ENCODE data around the gene SYNE3. TPM values are rescaled to one million over a fixed set of nuclear protein-coding genes. Genes with fewer than 3 reads are reported as not detected.

SYNE3 gene
- total RNA-seq, 2 donors from 2014 or later, result 78.9 to 79.1 TPM

DNA sequence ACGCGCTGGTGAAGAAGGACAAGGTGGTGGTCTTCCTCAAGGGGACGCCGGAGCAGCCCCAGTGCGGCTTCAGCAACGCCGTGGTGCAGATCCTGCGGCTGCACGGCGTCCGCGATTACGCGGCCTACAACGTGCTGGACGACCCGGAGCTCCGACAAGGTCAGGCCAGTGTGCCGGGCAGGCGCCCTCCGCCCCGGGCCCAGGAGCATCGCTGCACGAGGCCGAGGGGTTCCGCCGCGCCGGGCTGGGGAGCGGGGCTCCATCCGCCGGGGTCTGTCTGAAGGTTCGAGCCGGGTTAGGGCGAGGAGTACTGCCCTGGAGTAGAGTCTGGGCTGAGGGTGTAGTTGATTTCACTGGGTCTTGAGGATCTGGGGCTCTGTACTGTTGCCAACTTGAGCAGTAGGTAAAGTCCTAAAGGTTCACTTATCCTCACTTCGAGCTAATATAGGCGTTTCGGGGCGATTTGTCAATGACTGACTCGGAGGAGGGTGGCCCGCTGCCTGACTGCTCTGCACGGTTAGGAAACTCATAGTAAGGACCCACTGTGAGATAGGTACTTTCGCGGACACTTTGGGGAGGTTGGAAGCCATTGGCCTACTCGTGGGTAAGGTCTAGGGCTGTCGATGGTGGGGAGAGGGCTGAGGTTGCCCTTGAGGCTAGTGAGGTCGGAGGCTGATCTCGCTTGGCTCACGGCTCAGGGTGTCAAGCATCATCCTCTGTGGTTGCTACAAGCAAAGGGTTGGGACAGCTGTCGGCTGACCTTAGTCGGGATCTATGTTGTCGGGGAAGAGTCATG, 19.0 kb upstream of the SYNE3 start:
- Mint-ChIP-seq H3K4me1 (peaks cover 45% of the 10 kb centered on the region), H3K36me3 (ENCODE audit: low read depth) (peaks cover 36% of the 10 kb centered on the region), H3K27ac (peak overlapping the region; percentile 94), H3K9me3 (no peaks in the 10 kb centered on the region), H3K4me3 (peak overlapping the region; percentile 97), H3K27me3 (no peaks in the 10 kb centered on the region)
- no peak for ATAC-seq (replicated peaks)

DNA sequence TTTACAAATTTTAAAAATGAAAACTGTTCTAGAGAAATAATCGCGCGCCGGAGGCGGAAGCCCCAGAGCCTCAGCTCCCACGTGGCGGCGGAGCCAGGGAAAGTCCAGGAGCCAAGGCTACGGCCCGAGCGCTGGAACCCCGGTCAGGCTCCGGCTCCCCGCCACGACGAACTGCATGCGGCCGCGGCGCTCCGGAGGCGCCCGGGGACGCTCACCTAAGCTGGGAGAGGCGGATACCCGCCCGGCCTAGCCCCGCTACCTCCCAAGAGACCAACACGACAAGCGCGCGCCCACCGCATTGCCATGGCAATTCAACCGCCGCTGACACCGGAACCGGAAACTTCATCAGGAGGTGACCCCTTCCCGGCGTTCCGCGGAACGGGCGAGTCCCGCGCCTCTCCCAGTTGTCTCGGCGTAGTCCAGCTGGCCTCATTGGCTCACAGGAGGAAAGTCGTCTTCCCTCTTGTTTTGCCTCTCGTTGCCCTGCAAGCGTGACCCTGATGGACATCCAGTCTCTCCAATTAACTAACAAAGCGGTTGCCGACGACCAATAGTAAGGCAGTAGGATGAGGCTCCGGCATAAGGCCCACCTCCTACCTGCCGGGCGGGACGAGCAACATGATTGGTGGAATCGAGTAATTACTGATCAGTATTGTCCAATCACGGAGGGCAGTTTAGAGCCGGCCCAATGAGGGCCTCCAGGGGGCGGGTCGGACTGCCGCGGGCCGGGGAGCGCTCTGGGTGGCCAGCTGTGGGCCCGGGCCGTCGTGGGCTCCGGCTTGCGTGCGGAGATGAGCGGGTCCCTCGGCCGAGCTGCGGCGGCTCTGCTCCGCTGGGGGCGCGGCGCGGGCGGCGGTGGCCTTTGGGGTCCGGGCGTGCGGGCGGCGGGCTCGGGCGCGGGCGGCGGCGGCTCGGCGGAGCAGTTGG, 18.1 kb upstream of the SYNE3 start, which contains the start of gene GLRX5:
Gene GLRX5 (plus strand): TSS at position 752 of the 927 bp plus-strand sequence. CDS start 40 bp downstream, at position 792.
- Mint-ChIP-seq H3K27me3 (no peaks in the 10 kb centered on the region), H3K9me3 (no peaks in the 10 kb centered on the region), H3K4me1 (peaks cover 48% of the 10 kb centered on the region), H3K4me3 (peak within 1 kb of the TSS; percentile 97), H3K27ac (peak within 1 kb of the TSS; percentile 96), H3K36me3 (ENCODE audit: low read depth) (peaks cover 45% of the 10 kb centered on the region)
- peak; percentile 91 for ATAC-seq (replicated peaks)

GRCh38 chr14:95533822-95534221, 17.4 kb upstream of the SYNE3 start:
- Mint-ChIP-seq H3K36me3 (ENCODE audit: low read depth) (peaks cover 52% of the 10 kb centered on the region), H3K27ac (peak overlapping the region; percentile 96), H3K4me1 (peaks cover 48% of the 10 kb centered on the region), H3K4me3 (peak overlapping the region; percentile 97), H3K9me3 (no peaks in the 10 kb centered on the region), H3K27me3 (no peaks in the 10 kb centered on the region)
- no peak for ATAC-seq (replicated peaks)

DNA sequence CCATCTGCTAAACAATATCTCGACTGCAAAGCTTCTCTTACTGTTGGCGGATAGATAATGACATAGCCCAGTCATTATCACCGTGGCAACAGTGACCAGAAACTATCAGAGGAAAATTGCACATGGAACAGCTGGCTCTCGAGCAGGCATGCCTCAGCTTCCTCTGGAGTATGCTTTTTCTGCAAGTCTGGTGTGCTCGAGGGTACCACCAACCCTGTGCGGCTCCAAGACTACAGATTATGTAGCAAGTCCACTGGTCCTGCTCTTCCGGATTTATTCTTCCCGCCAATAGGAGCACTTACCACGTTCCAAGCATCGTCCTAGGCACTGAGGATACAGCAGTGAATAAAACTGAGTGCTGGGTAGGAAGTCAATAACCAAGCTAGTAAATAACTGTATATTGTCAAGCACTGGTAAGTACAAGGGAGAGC, 17.0 kb upstream of the SYNE3 start:
- no peaks in the 10 kb centered on the region for H3K27me3 Mint-ChIP-seq
- peaks cover 47% of the 10 kb centered on the region for H3K4me1 Mint-ChIP-seq

GRCh38 chr14:95531969-95532368, 15.5 kb upstream of the SYNE3 start:
- ATAC-seq (replicated peaks), result no peak
- Mint-ChIP-seq H3K9me3 (no peaks in the 10 kb centered on the region), H3K36me3 (ENCODE audit: low read depth) (peaks cover 52% of the 10 kb centered on the region), H3K4me1 (peaks cover 48% of the 10 kb centered on the region), H3K27me3 (no peaks in the 10 kb centered on the region), H3K27ac (peak overlapping the region; percentile 96), H3K4me3 (peak overlapping the region; percentile 97)

More for the DNA sequence above, 17.0 kb upstream of the SYNE3 start:
- no peaks in the 10 kb centered on the region for H3K9me3 Mint-ChIP-seq
- H3K27ac Mint-ChIP-seq, result peak overlapping the region; percentile 96
- H3K4me3 Mint-ChIP-seq, result peak overlapping the region; percentile 97
- H3K36me3 Mint-ChIP-seq (ENCODE audit: low read depth), result peaks cover 52% of the 10 kb centered on the region
- ATAC-seq (replicated peaks), result no peak

- Mint-ChIP-seq H3K36me3 (ENCODE audit: low read depth) (peaks cover 52% of the 10 kb centered on the region), H3K4me1 (peaks cover 48% of the 10 kb centered on the region), H3K9me3 (no peaks in the 10 kb centered on the region), H3K27ac (peak overlapping the region; percentile 96), H3K4me3 (peak overlapping the region; percentile 97), H3K27me3 (no peaks in the 10 kb centered on the region)
- no peak for ATAC-seq (replicated peaks)
Measured at GRCh38 chr14:95531473-95531872, 15.0 kb upstream of the SYNE3 start.

- Mint-ChIP-seq H3K4me3 (peak overlapping the region; percentile 97), H3K27me3 (no peaks in the 10 kb centered on the region), H3K36me3 (ENCODE audit: low read depth) (peaks cover 52% of the 10 kb centered on the region)
Measured at GRCh38 chr14:95530473-95531276, 14.2 kb upstream of the SYNE3 start.

DNA sequence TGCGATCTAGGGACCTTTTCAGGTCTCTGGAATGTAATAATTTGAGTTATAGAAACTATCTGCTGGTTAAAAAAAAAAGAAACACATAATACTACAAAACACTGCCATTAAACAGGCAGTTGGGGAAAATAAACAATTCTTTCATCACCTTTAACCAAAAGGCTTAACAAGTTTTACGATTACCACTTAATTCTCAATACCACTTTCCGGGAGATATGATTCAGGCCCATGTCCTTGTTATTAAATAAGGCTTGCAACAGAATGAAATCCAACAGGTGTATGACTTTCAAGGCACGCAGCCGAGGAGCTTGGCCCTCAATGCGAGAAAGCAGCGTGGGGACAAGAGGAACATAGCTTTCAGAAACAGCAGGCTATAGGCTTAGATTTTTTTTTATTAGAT, 12.8 kb upstream of the SYNE3 start:
- no peak overlapping the region for H3K4me3 Mint-ChIP-seq
- H3K27ac Mint-ChIP-seq, result peak overlapping the region; percentile 58
- no peaks in the 10 kb centered on the region for H3K27me3 Mint-ChIP-seq
- H3K9me3 Mint-ChIP-seq, result no peaks in the 10 kb centered on the region
- H3K36me3 Mint-ChIP-seq (ENCODE audit: low read depth), result peaks cover 52% of the 10 kb centered on the region
- ATAC-seq (replicated peaks), result no peak
- H3K4me1 Mint-ChIP-seq, result peaks cover 56% of the 10 kb centered on the region

More at GRCh38 chr14:95530473-95531276, 14.2 kb upstream of the SYNE3 start:
- Mint-ChIP-seq H3K27ac (peak overlapping the region; percentile 96), H3K9me3 (no peaks in the 10 kb centered on the region), H3K4me1 (peaks cover 48% of the 10 kb centered on the region)
- no peak for ATAC-seq (replicated peaks)

DNA sequence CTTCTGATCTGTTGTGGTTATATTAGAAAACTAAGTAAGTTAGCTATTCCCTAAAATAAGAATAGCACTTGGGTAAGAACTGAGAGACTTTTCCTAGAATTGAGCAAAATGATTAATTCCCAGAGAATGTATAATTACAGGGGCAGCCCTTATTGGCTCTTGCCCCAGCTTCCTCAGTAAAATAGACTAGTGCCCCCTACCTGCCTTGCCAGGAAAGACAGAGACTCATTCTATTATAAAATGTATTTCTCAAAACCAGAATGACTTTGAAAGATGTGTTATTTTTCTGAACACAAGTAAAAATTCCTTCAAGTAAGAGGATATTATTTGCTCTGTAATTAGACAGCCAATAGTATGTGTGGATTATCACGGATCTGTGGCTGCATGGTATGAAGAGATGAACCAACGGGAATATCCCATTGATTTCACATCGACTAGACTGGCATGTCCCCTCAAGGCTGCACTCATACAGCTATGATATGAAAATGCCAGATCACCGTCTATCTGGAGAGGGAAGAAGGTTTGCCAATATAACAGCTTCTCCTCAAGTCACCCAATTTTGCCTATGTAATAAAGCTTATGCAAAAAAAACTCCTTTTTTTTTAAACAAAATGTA, 11.0 kb upstream of the SYNE3 start:
- Mint-ChIP-seq H3K4me3 (peak overlapping the region; percentile 93), H3K4me1 (peaks cover 66% of the 10 kb centered on the region), H3K27me3 (no peaks in the 10 kb centered on the region), H3K36me3 (ENCODE audit: low read depth) (peaks cover 36% of the 10 kb centered on the region), H3K9me3 (no peaks in the 10 kb centered on the region), H3K27ac (peak overlapping the region; percentile 11)
- peak; percentile 18 for ATAC-seq (replicated peaks)

DNA sequence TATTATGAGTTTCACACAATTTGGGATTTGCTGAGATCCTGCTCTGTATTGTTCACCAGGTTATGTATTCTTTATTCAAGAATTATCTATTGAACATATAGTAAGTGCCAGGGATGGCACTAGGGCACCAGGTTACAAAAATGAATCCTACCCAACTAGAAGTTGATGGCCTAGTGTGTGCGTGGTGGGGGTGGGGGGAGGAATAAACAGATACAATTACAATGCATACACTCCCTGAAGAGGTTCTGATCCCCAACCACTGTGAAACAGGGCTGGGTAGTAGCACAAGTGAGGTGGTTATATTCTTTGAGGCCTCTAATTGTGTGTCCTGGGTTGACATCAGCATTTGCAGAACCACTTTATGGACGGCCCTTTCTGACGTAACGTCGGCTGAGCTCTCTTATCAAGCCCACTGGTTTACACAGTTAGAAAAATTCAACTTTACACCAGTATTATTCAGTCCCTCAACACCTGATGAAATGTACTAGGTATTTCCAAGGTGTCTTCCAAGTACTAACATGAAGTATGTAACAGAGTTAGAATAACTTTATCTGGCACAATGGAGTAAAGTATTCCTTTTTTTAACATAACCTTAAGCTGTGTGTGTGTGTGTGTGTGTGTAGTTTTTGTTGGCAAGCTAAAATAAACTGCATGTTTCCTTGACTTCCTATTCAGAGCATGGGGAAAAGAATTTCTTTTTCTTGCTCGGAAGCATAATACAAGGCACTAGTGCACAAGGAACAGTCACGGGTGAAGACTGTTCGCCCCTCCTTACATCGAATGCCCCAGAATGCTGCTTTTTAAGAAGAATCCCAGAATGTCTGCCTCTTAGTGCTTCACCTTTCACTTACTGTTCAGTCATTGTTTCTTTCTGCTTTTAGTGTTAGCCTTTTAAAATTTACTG, 10.3 kb upstream of the SYNE3 start:
- no peak for ATAC-seq (replicated peaks)
- H3K9me3 Mint-ChIP-seq, result no peaks in the 10 kb centered on the region
- peak overlapping the region; percentile 94 for H3K27ac Mint-ChIP-seq
- peaks cover 29% of the 10 kb centered on the region for H3K36me3 Mint-ChIP-seq (ENCODE audit: low read depth)
- H3K27me3 Mint-ChIP-seq, result no peaks in the 10 kb centered on the region
- H3K4me1 Mint-ChIP-seq, result peaks cover 66% of the 10 kb centered on the region
- peak overlapping the region; percentile 93 for H3K4me3 Mint-ChIP-seq

DNA sequence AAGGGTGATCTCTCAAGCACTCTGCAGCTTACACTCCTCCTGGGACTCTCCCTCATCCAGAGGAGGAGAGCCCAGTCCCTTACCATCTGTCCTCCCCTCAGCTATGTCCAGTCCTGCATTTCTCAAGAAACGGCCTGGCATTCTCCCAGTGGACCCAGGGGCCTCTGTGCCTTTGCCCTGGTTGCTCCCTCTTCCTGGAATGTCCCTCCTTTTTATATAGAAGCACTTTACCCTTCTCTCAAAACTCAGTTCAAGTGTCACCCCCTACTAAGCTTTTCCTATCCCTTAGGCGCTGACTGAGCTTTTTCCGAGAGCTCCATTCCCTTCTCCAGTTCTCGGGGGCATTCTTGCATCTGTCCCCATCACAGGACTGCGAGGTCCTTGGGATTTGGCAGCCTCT, 9.5 kb upstream of the SYNE3 start:
- peaks cover 21% of the 10 kb centered on the region for H3K36me3 Mint-ChIP-seq (ENCODE audit: low read depth)
- peaks cover 60% of the 10 kb centered on the region for H3K4me1 Mint-ChIP-seq

DNA sequence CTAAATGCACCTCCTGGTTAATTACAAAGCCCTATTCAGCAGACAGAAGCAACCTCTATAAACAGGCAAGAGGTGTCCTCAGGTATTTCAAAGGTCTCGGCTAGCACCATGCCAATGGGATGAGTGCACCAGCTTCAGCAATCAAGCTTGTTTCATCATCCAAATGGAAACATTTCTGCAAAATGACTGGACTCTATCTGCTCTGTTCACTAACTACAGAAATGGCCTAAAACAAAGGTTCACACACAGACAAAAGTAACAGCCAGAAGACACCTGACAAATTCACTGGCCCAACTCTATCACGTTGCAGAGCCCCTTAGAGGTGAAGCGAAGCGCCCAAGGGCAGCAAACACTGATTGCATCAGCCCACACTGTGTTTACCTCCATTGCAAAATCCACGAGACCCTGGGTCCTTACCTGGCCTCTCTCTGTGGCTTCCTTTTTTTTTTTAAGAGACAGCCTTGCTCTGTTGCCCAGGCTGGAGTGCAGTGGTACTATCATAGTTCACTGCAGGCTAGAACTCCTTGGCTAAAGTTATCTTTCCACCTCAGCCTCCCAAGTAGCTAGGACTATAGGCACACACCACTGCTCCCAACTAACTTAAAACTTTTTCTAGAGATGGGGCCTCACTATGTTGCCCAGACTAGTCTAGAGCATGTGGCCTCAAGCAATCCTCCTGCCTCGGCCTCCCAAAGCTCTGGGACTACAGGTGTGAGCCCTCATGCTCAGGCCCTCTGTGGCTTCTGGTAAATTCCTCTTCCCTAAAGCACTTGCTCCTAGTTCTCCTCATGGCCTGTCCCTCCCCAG, 8.5 kb upstream of the SYNE3 start:
- Mint-ChIP-seq H3K27ac (peak overlapping the region; percentile 94), H3K36me3 (ENCODE audit: low read depth) (peaks cover 16% of the 10 kb centered on the region), H3K4me1 (peaks cover 51% of the 10 kb centered on the region), H3K9me3 (no peaks in the 10 kb centered on the region), H3K27me3 (no peaks in the 10 kb centered on the region), H3K4me3 (peak overlapping the region; percentile 93)
- no peak for ATAC-seq (replicated peaks)

More for the DNA sequence above, 9.5 kb upstream of the SYNE3 start:
- Mint-ChIP-seq H3K9me3 (no peaks in the 10 kb centered on the region), H3K27ac (peak overlapping the region; percentile 94), H3K4me3 (peak overlapping the region; percentile 93), H3K27me3 (no peaks in the 10 kb centered on the region)
- no peak for ATAC-seq (replicated peaks)
